Measurements from ENCODE around the gene AOC2.
"Not testable (repeated sequence)": the region's sequence is repeated elsewhere in the genome, so short reads cannot be mapped to it uniquely, and the experiment has no call there.

Gene AOC2

GRCh38 chr17:42881706-42882105, 37.3 kb downstream of the AOC2 start:
- DNase-seq (ENCODE audit: low read depth): not testable (repeated sequence)

- DNase-seq (ENCODE audit: low read depth): no peak
Measured at GRCh38 chr17:42882166-42882565, 37.8 kb downstream of the AOC2 start.

DNA sequence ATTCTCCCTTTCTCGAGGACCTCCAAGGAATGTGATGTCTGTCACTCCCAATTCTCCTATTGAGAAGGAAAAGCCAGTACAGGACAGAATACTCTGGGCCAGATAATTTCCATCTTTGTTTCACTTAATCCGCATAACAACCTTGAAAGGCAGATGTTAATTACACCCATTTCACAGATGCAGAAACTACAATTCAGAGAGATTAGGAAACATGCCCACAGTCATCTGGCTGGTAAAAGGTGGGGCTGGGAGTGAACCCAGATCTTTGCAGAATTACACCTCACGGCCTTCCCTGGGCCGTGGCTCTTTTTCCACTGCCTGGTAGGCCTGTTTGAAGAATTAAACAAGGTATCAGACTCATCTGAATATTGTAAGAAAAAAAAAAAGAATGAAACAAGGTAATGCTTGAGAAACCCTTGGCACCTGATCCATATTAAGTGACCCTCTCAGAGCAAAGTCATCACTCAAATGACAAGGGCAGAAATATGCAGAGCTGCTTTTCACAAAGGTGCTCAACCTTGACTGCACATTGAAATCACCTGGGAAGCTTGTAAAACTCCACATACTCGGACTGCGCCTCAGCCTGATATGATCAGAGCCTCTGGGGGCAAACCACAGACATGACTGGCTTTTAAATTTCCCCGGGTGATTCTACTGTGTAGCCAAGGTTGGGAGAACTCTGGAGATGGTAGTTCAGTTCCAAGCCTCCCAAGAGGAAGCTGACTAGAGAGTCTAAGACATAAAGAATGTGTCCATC, 39.6 kb downstream of the AOC2 start:
- no peak for DNase-seq (ENCODE audit: low read depth)

DNA sequence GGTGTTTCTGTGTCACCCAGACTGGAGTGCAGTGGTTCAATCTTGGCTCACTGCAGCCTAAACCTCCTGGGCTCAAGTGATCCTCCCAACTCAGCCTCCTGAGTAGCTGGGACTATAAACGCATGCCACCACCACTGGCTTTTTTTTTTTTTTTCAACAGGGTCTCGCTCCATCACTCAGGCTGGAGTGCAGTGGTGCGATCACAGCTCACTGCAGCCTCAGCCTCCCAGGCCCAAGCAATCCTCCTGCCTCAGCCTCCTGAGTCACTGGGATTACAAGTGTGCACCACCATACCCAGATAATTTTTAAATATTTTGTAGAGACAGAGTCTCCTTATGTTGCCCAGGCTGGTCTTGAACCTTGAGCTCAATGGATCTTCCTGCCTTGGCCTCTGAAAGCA, 41.4 kb downstream of the AOC2 start:
- not testable (repeated sequence) for DNase-seq (ENCODE audit: low read depth)

- no peak for DNase-seq (ENCODE audit: low read depth)
Measured at GRCh38 chr17:42886283-42887176, 42.1 kb downstream of the AOC2 start.

GRCh38 chr17:42889809-42890208, 45.4 kb downstream of the AOC2 start:
- DNase-seq (ENCODE audit: low read depth): no peak

DNA sequence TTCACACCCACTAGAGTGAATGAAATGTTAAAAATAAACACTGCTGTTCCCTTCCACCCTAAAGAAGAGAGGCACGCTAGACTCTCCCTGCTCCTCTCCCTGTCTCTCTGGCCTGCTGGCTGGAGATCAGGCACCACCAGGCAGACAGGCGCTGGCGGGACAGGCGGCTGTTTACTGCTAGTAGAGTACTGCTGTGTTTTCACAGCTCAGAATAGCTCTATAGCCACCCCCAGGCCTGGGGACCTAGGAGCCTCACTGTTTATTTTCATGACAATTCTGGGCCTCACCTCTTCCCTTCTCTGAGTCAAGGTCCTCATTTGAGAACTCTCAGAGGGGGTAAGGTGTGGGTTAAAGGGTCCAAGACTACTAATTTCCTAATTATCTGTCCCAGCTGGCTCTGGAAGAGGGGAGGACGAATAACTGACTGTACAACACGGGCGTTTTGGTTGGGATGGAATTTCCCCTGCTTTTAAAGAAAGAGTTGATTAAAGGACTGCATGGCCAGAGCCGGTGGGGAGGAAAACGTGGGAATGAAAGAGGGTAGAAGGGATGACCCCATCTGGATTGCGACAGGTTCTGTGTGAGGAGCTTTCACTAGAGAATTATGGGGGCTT, 47.3 kb downstream of the AOC2 start:
- DNase-seq (ENCODE audit: low read depth): no peak

- DNase-seq (ENCODE audit: low read depth): no peak
Measured at GRCh38 chr17:42893359-42893758, 49.0 kb downstream of the AOC2 start.

GRCh38 chr17:42894283-42895184, 50.2 kb downstream of the AOC2 start:
- no peak for DNase-seq (ENCODE audit: low read depth)

DNA sequence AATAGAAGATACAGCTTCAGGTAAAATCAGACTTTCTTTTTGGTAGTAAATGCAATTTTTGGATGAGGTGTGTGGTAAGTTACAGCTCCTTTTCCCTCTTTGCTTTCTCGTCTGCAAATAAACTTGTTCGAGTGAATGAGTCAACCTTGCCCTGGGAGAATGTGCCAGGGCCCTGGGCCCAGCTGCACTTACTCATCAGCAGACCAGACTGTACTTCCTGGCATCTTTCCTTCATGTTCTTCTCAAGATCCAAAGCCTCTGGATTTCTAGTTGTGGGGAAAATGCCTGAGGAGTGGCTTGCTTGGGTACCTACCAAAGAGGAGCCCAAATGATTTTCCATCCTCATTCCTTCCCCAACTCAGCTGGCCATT, 50.8 kb downstream of the AOC2 start:
- no peak for DNase-seq (ENCODE audit: low read depth)

DNA sequence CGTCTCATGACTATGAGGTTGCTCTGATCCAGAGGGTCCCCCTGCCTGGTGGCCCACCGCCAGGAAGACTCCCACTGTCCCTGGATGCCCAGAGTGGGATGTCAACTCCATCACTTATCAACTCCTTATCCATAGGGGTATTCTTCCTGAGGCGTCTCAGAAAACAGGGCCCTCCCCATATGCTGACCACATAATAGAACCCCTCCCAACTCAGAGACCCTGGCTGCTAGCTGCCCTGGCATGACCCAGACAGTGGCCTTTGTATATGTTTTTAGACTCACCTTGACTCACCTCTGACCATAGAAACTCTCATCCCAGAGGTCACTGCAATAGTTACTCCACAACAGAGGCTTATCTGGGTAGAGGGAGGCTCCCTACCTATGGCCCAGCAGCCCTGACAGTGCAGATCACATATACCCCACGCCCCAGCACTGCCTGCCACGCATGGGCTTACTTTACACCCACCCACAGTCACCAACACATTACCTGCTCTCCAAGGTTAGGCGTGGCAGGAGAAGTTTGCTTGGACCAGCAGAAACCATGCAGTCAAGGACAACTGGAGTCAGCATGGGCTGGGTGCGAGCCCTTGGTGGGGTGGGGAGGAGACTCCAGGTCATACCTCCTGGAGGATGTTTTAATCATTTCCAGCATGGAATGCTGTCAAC, 53.9 kb downstream of the AOC2 start:
- no peak for DNase-seq (ENCODE audit: low read depth)

GRCh38 chr17:42899981-42900380, 55.6 kb downstream of the AOC2 start:
- not testable (repeated sequence) for DNase-seq (ENCODE audit: low read depth)
